Fibroblast of gingiva (primary cell): ENCODE results near the gene ULK4.
"Not testable (repeated sequence)": the region's sequence is repeated elsewhere in the genome, so short reads cannot be mapped to it uniquely, and the experiment has no call there.

Source experiments
- DNase-seq: peaks from one replicate; pipeline ENCODE4 v3.0.0-alpha.2; 2011; ENCODE audit warnings: low read depth

ULK4 gene

DNA sequence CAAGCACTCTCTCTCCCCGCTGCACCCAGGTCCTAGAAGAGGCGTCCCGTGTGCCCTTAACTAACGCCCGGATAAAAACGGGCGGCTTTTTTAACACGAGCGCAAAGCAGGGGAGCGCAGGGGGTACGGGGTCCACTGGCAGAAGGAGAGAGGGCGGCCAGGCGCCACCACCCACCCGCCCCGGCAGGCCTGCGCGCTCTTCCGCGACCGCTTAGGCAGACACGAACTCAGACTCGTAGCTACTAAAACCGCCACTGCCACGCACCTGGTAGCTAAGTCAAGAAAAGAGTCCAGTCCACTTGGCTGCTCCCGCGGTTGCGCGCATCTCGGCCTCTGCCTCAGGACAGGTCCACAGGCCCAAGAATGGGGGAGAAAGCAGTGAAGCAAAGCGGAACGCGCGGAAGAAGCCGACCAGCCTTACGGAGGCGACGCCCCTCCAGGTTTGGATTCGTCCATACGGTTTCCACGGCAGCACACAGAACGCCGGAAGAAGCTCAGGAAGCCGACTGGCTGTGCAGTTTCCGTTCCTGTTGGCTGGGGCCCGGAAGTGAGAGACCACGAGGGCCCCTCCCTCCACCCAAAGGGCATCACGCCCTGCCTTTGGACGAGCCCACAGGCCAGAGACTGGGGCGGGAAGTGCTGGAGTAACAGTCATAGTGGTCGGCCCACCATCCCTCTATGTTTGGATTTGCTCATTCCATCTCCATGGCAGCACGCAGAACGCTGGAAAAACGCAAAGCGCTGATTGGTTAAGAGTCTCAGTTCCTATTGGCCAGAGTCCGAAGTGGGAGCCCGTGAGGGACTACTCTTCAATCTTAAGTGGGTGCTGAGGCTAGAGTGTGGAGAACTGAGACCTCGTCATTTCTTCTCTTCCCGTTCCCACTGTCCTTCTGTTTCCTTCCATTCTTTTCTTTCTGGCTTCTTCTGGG is at the start of gene ULK4:
ULK4 (minus strand) TSS at position 353 of the 929 bp plus-strand sequence. CDS start 7,344 bp downstream, outside the sequence.
- peak; percentile 100 for DNase-seq

DNA sequence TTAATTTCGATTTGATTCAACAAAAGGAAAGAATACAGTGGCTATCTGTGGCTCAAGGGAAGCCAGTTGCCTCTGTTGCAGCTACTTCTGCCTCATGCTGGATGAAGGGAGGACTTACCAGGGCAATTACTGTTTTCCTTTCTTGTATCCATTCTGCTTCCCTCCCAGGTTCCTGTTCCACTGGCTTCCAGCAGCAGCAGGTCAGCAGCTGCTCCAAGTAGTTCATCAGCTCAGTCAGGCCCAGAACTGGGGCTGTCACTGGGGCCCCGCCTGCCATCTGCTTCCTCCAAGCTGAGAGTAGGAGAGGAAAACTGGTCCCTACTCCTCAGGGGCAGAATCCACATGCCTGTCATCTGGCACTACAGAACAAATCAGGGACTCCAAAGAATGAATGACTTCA is 48.6 kb upstream of the ULK4 start:
- DNase-seq, result no peak

DNA sequence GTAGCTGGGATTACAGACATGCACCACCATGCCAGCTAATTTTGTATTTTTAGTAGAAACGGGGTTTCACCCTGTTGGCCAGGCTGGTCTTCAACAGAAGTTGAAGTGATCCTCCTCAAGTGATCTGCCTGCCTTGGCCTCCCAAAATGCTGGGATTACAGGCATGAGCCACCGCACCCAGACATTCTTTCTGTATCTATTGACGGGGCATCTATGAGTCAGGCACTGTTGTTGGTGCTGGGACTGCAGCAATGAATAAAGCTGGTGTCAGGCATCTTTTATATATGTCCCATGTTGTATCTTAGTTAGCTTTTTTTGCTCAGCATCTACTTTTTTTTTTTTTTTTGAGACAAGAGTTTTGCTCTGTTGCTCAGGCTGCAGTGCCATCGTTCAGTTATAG is 47.6 kb upstream of the ULK4 start:
- DNase-seq, result no peak

DNA sequence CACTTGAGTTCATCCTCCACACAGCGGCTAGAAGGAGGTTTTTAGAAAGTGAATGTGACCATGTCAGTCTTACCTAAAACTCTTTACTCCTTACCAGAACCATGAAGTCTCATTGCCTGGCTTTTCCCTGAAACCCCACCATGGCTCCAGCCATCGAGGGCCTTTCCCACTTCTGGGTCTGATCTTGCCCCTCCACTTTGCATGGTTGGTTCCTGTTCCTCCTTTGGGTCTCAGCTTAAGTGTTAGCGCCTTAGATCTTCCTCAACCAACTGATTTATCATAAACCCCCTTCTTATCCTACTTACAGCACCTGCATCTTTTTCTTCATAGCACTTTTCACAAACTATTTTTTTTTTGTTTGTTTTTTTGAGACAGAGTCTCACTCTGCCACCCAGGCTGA is 45.9 kb upstream of the ULK4 start:
- DNase-seq, result no peak

DNA sequence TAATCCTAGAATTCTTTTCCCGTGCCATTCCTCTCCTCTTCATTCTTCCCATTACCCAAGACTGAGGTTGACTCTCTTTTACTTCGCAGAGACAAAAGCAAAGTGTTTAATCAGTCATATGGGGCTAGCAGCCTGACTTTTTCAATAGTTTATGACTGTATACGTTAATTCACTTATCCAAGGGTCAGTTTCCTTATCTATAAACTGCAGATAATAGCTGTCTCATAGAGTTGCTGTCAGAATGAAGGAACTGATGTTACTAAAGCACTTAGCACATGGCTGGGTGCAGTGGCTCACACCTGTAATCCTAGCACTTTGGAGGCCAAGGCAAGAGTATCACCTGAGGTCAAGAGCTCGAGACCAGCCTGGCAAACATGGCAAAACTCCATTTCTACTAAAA is 43.5 kb upstream of the ULK4 start:
- DNase-seq, result no peak

DNA sequence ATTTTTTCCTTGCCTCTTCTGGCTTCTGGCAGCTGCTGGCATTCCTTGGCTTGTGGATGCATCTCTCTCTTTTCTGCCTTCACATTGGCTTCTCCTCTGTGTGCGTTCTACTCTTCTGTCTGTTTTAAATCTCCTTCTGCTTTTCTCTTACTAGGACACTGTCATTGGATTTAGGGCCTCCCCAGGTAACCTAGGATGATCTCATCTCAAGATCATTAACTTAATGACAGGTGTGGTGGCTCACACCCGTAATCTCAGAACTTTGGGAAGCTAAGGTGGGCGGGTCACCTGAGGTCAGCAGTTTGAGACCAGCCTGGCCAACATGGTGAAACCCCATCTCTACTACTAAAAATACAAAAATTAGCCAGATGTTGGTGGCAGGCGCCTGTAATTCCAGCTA is 40.9 kb upstream of the ULK4 start:
- DNase-seq, result no peak

DNA sequence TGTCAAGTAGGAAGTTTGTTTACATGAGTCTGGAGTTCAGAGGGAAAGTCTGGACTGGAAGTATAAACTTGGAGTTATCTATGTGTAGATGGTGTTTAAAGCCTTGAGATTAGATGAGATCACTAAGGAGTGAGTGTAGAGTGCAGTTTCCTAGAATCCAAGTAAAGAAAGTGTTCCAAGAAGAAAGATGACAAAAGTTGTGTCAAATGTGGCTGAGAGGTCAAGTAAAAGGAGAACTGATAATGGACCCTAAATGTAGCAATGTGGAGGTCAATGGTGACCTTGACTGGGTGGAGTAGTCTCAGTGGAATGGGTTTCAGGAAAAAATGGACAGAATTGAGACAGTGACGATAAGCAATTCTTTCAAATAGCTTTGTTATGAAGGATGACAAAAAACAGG is 39.9 kb upstream of the ULK4 start:
- DNase-seq, result no peak

DNA sequence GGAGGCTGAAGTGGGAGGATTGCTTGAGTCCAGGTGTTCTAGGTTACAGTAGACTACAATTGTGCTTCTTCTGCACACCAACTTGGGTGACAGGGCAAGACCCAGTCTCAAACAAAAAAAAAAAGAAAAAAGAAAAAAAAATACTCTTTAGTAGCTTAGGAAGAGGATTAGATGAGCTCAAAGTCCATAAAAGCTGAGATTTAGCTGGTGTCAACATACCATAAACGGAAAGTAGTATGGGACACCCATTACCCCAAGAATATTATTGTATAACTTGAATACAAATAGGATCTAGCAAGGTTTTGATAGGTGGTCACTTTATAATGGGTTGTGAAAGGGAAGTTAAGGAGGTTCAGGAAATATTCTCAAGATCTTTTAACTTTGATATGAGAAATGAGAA is 38.0 kb upstream of the ULK4 start:
- no peak for DNase-seq

DNA sequence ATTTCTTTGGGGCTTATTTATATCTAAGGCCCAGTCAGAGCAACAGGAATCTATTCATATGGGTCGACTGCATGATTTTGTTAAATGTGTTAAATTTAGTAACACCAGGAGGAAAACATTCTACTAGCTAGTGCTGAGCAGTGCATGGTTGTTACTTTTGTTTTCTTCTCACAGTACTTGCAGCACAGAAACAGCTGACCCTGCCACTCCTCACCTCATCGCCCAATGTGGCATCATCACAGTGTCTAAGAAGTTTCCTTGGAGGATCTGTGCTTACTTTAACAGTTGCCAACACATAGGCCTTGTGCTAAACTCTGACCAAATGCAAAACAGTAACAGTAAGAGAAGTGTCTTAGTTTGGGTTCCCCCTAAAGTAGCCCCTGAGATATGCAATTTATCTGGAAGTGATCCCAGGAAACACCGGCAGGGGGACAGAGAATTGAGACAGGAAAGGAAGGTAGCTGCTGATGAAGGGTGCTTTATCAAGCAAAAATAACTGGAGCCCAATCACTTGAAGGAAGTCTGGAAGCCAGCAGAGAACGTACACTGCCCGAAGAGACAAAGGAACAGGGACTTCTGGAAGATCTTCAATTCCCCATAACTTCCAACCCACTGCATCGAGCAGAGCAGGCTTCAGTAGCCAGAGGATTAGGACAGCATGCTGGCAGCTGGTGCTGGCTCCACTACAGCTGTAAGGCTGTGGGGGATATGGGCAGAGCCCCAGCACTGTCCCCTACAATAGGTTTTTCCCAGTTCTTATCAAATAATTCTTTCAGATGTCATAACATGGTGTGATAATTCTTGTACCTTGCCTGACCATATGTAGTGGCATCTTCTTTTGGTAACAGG is 36.0 kb upstream of the ULK4 start:
- no peak for DNase-seq

DNA sequence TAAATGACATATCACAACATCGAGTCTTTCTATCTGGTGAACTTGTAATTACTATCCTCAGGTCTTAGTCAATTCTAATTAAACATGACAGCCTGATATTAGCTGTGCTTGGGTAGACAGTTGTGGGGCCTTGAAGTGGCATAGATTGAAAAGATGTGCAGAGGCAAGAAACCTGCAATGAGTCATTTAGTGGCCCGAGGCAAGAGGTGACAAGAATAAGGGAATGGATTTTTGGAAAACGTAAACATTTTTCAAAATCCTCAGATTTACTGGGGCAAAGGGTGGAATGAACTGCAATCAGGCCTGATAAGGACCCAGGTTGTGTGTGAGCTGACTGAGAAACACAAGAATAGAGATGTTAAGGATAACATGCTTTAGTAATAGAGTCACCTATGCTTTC is 29.5 kb upstream of the ULK4 start:
- DNase-seq, result no peak

DNA sequence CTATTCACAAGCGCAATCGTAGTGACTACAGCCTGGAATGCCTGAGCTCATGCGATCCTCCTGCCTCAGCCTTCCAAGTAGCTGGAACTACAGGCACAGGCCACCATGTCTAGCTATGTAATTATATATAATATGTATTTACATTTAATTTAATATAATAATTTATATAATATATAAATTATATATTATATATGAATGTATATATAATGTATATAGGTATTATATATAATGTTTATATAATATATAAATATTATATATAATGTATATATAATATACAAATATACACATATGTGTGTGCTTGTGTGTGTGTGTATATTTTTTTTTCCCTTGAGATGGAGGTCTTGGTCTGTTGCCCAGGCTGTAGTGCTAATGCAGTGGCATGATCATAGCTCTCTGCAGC is 27.6 kb upstream of the ULK4 start:
- DNase-seq, result no peak

DNA sequence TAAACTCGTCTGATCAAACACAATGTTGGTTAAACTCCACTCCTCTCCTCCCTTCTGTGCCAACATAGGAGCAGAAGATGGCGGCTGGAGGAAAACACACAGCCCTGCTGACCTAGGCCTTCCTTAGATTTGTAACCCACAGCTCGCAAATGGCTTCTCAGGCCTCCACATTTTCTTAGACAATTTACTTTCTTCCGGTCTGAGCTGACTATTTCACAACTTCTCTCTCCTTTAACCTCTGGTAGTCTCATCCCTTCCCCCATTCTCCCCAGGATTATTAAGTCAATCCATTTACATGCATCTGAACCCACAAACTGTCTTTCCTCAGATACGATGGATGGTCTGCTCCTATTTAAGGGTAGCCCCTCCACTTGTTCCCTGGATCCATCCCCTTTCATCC is 25.7 kb upstream of the ULK4 start:
- DNase-seq, result no peak

DNA sequence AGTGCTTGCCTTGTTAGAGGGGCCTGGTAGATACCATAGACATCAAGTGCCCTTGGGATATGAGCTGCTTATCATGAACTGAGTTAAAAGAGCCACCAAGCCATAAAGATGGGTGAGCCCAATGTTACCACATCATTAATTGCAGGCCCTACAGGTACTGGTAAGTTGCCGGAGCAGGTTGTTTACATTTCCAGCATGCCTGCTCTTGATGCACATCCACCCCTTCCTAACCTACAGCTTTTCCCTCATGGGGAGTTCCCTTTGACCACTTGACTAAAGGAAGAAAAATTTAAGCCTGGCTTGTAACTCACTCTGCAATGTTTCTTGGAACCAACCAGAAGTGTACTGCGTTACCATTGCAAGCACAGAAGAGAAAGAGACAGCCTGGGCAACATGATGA is 24.7 kb upstream of the ULK4 start:
- no peak for DNase-seq

DNA sequence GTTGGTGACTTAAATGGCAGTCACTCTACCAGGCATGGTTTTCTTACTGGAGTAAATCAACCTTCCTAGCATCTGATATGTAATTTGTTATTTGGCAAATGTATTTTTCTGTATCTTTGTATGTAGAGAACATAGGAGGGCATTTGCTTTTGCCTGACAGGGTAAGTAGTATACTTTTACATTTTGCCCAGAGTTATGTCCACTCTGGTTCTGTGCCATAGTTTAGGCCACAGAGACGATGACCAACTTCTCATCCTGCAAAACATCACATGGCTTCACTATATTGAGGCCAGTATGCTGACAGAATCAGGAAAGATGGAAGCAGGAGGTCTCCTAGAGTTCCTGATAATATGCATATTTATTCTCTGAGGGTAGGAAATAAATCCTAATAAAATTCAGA is 23.1 kb upstream of the ULK4 start:
- no peak for DNase-seq

DNA sequence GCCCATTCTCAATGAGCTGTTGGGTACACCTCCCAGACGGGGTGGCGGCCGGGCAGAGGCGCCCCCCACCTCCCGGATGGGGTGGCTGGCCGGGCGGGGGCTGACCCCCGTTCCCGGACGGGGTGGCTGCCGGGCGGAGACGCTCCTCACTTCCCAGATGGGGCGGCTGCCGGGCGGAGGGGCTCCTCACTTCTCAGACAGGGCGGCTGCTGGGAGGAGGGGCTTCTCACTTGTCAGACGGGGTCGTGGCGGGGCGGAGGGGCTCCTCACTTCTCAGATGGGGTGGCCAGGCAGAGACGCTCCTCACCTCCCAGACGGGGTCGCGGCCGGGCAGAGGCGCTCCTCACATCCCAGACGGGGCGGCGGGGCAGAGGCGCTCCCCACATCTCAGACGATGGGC is 21.2 kb upstream of the ULK4 start:
- DNase-seq, result not testable (repeated sequence)

DNA sequence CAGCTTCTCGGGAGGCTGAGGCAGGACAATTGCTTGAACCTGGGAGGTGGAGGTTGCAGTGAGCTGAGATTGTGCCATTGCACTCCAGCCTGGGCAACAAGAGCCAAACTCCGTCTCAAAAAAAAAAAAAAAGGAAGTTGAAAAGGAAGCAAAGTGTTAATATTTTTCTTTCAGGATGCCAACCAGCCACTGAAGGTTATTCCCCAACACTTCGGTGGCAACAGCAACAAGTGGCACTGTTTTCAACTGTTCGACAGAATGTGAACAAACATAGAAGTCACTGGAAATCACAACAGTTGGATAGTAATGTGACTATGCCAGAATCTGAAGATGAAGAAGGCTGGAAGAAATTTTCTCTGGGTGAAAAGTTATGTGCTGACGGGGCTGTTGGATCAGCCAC is 15.5 kb upstream of the ULK4 start:
- not testable (repeated sequence) for DNase-seq

DNA sequence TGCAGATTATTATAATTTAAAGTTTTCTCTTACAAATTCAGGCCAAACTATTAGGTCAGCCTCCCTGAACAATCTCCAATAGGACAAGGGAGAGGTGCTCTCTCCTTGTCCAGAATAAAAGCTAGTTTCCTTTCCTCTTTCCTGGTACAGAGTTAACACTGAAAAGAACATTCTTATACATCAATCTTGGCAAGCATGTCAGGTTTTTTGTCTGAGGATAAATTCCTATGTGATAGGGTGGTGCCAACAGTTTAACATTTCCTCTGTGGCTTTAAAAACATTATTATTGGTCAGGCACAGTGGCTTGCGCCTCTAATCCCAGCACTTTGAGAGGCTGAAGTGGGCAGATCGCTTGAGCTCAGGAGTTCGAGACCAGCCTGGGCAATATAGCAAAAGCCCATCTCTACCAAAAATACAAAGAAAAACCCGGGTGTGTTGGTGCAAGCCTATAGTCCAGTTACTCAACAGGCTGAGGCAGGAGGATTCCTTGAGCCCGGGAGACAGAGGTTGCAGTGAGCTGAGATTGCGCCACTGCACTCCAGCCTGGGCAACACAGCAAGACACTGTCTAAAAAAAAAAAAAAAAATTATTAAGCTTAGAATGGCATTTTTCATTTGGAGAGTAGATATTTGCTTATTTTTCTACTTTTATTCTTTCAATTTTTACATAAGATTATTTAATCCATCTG is 13.7 kb upstream of the ULK4 start:
- peak; percentile 14 for DNase-seq

DNA sequence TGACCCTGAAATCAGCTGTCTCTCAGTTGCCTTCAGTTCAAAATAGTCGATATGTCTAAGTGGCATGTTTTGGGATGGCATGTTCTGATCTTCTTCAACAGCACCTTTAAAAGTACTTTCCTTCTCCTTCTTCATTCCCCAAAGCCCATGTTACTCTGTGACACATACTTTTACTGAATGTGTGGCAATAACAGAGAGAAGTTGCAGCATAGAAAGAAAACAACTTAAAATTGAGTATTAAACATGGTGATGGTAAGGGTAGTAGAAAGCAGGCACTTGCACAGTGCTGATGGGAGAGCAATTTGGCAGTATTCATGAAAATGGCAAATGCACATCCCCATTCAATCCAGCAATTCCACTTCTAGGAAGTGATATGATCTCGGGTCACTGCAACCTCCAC is 12.3 kb upstream of the ULK4 start:
- peak; percentile 2 for DNase-seq

DNA sequence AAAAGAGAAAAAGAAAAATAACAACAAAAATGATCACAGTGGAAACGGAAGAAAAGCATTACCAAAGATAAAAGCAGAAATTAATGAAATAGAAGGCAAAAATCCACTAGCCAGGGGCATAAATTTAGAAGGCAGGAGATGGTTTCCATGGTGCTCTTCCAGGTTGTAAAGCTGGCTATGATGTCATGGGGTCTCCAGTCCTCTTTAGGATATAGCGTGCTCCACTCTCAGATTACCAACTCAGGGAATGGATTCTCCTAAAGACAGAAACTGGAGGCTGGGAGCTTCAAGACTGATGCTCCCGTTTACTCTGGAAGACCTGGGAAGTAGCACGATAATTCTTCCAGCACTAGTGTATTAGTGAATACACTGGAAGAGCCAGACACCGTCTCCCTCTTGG is 10.9 kb upstream of the ULK4 start:
- DNase-seq, result no peak

DNA sequence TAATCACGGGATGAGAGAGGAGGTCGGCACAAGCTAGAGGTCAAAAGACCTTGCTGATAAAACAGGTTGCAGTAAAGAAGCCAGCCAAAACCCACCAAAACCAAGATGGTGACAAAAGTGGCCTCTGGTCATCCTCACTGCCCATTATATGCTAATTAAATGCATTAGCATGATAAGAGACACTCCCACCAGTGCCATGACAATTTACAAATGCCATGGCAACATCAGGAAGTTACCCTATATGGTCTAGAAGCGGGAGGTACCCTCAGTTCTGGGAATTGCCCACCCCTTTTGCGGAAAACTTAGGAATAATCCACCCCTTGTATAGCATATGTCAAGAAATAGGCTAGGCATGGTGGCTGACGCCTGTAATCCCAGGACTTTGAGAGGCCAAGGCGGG is 4.3 kb upstream of the ULK4 start:
- DNase-seq, result no peak

DNA sequence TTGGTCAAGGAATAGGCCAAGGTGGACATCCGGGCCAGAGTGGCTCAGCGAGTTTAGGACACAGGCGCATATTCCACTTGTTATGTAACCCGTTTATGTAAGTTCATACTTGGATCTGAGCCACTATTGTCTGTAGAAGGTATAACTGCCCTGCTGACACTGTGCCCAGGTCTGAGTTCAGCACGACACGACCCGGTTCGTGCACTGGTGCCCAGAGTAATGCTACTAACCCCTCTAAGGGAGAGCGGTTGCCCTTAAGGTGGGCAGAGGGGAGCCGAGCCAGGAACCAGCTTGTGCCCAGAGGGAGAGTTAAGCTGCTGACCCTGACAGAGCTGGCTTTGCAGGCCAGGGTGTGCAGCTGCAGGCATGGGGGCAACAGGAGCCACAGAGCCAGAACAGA is 1.9 kb upstream of the ULK4 start:
- no peak for DNase-seq
